Ishikawa (cell line): ENCODE results near the gene PGAP6.

Source experiments
- CEBPB ChIP-seq: IDR thresholded peaks from 2 replicates; pipeline ENCODE4 v1.6.1; 2012
- CREB1 ChIP-seq: IDR thresholded peaks from 2 replicates; pipeline ENCODE4 v1.6.1; 2012; ENCODE audit warnings: low read depth
- EP300 ChIP-seq: IDR thresholded peaks from 2 replicates; pipeline ENCODE4 v1.6.1; 2012; ENCODE audit warnings: borderline replicate concordance
- FOXM1 ChIP-seq: IDR thresholded peaks from 2 replicates; pipeline ENCODE4 v1.6.1; 2012; ENCODE audit warnings: low read depth, borderline replicate concordance
- MAX ChIP-seq: IDR thresholded peaks from 2 replicates; pipeline ENCODE4 v1.6.1; 2012
- RAD21 ChIP-seq: IDR thresholded peaks from 2 replicates; pipeline ENCODE4 v1.6.1; 2012; ENCODE audit warnings: low read depth
- REST ChIP-seq: IDR thresholded peaks from 2 replicates; pipeline ENCODE4 v1.6.1; 2012; ENCODE audit warnings: low read depth, mild to moderate bottlenecking
- TAF1 ChIP-seq: IDR thresholded peaks from 2 replicates; pipeline ENCODE4 v1.6.1; 2012; ENCODE audit warnings: low read depth, mild to moderate bottlenecking
- TCF12 ChIP-seq: IDR thresholded peaks from 2 replicates; pipeline ENCODE4 v1.6.1; 2012; ENCODE audit warnings: low read depth
- TEAD4 ChIP-seq: IDR thresholded peaks from 2 replicates; pipeline ENCODE4 v1.6.1; 2012
- USF1 ChIP-seq: IDR thresholded peaks from 2 replicates; pipeline ENCODE4 v1.6.1; 2012
- YY1 ChIP-seq: IDR thresholded peaks from 2 replicates; pipeline ENCODE4 v1.6.1; 2012; ENCODE audit warnings: low read depth
- ZBTB7A ChIP-seq: IDR thresholded peaks from 2 replicates; pipeline ENCODE4 v1.6.1; 2012; ENCODE audit warnings: low read depth

- TF ChIP-seq ZBTB7A (no peak), MAX (no peak), RAD21 (no peak), TAF1 (no peak), TCF12 (no peak), FOXM1 (no peak), CEBPB (no peak), TEAD4 (no peak), REST (no peak), EP300 (no peak), CREB1 (no peak), USF1 (no peak), YY1 (no peak)
Observed at GRCh38 chr16:399340-400019, 17.7 kb upstream of the PGAP6 start.
